A673 (cell line): ENCODE data around the gene MICAL2.

Source experiments
- CTCF ChIP-seq: fragments of 300-800, 200-600 bp; sonication (generic); conservative IDR thresholded peaks from 2 replicates; pipeline ENCODE4 v1.5.1; 2017; ENCODE audit warnings: low read depth, mild to moderate bottlenecking, antibody characterized with exemption, low read length, moderate library complexity, mixed read lengths
- EZH2 ChIP-seq: fragments of 200-600 bp; sonication (generic); IDR thresholded peaks from 2 replicates; pipeline ENCODE4 v1.6.1; 2017; ENCODE audit warnings: borderline replicate concordance, low read depth, mild to moderate bottlenecking, mixed read lengths, antibody characterized with exemption, low read length; ENCODE audit not compliant: poor library complexity, severe bottlenecking

- TF ChIP-seq CTCF (no peak), EZH2 (no peak)
Observed at GRCh38 chr11:12184699-12185098, 74.3 kb downstream of the MICAL2 start.
